ENCODE measurements around the gene MBOAT7.
"Not testable (repeated sequence)": the region's sequence is repeated elsewhere in the genome, so short reads cannot be mapped to it uniquely, and the experiment has no call there.

MBOAT7 gene

DNA sequence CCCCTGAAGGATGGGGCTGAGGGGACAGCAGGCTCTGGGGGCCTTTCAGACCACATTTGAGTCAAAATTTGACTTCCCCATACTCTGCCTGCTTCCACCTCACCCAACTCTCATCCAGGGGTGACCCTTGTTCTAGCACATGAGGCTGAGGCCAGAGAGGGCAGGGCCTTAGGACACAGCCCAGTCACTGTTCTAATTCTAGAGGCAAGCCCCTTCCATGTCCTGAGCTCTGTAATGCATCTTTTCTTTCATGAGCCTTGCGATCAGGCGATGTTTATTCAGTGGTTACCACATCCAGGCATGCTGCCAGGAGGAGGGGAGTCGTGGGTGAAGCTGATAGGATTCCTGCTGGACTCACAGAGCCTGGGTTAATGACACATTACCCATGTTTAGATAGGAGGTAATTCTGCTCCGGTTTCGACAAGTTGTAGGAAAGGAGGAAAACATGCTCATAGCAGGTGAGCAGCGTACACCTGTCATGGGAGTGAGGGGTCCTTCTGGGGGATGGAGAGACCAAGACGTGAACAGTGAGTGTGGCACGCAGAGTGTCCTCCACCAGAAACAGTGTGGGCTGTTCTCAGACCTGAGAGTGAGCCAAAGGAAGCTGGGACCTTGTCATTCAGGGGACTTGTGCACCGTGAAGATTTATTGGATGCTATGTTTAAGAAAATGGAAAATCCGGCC lies 20.6 kb upstream of the MBOAT7 start:
- POLR2A ChIA-PET = interaction anchor here (1.1 to 5.7 kb wide), 2 partner anchors 10 to 21 kb away, joined by 3 to 30 read pairs; partner anchors contain the start of genes MBOAT7 and RPS9
- no peak for TF ChIP-seq CTCF (IDR thresholded peaks at IDR 0.05; ENCODE audit: control extremely low read depth, extremely low read depth, low read depth, missing control alignments)
- DNase-seq (ENCODE audit: extremely low spot score) = no peak
- CTCF ChIA-PET = interaction anchor here (1.6 kb wide), 1 partner anchor 21 kb away, joined by 4 read pairs; no protein-coding TSS in a partner anchor

DNA sequence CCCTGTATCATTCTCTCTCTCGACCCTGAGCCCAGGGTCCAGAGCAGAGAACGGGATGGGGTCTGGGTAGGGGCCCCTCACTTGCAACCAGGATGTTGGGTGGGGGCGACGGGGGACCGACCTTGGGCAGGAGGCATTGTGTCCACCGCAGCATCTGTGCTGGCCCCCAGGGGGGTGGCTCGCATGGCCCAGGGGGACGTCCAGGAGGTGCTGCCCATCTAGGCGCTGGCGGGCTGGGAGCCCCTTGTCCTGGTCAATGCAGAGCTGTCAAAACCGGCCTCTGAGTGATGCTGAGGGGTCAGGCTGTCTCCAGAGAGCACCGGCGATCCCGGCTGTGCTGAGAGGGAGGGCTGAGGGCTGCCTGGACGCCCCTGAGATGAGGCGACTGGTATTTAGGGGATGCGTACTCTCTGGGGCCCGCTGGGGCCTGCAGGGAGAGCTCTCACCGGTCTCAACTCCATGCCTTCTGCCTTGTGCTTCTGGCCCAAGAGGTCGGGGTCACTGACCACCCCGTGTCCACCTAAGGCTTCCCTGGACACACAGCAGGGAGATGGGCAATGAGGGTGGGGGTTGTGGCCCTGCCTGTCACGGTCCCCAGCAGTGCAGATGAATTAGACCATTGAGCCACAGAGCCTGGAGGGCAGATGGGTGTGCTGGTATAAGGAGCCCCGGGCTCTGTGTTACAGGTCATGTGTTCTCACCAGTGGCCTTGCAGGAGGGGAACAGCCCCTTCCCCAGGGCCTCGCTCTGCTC lies 19.9 kb upstream of the MBOAT7 start:
- ChIA-PET POLR2A (interaction anchor here (1.1 to 5.7 kb wide), 4 partner anchors 9 to 20 kb away, joined by 3 to 30 read pairs (median 8); partner anchors contain the start of genes MBOAT7, RPS9 and TSEN34), CTCF (interaction anchor here (1.0 kb wide), 1 partner anchor 182 kb away, joined by 3 read pairs; no protein-coding TSS in a partner anchor)
- no peak for DNase-seq (ENCODE audit: extremely low spot score)
- TF ChIP-seq CTCF (IDR thresholded peaks at IDR 0.05; ENCODE audit: control extremely low read depth, extremely low read depth, low read depth, missing control alignments) = no peak

DNA sequence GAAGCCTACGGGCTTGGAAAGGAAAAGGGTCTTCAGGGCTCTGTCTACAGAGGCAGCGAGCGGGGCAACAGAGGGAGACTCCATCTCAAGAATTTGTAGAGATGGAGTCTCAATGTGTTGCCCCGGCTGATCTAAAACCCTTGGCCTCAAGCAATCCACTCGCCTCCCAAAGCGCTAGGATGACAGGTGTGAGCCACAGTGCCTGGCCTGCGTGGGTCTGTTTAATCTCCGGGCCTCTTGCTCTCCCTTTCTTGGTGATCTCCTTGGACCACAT lies 19.3 kb upstream of the MBOAT7 start:
- ChIA-PET CTCF (interaction anchor here (1.0 to 1.2 kb wide), 2 partner anchors 12 to 182 kb away, joined by 3 read pairs; no protein-coding TSS in a partner anchor), POLR2A (interaction anchor here (0.7 to 5.7 kb wide), 4 partner anchors 8 to 35 kb away, joined by 4 to 30 read pairs (median 8); partner anchors contain the start of genes MBOAT7, RPS9, TMC4 and TSEN34)
- TF ChIP-seq CTCF (IDR thresholded peaks at IDR 0.05; ENCODE audit: control extremely low read depth, extremely low read depth, low read depth, missing control alignments) = no peak
- DNase-seq (ENCODE audit: extremely low spot score) = no peak

- ChIA-PET CTCF (interaction anchor here (1.0 to 1.2 kb wide), 3 partner anchors 11 to 183 kb away, joined by 3 read pairs; no protein-coding TSS in a partner anchor), POLR2A (interaction anchor here (0.7 to 5.7 kb wide), 4 partner anchors 8 to 35 kb away, joined by 4 to 30 read pairs (median 8); partner anchors contain the start of genes MBOAT7, RPS9, TMC4 and TSEN34)
- no peak for TF ChIP-seq CTCF (IDR thresholded peaks at IDR 0.05; ENCODE audit: control extremely low read depth, extremely low read depth, low read depth, missing control alignments)
- DNase-seq (ENCODE audit: extremely low spot score) = peak; percentile 66
Observed at GRCh38 chr19:54207983-54208783, 18.8 kb upstream of the MBOAT7 start.

GRCh38 chr19:54207676-54207982 lies 18.2 kb upstream of the MBOAT7 start:
- DNase-seq (ENCODE audit: extremely low spot score) = no peak
- TF ChIP-seq CTCF (IDR thresholded peaks at IDR 0.05; ENCODE audit: control extremely low read depth, extremely low read depth, low read depth, missing control alignments) = no peak
- ChIA-PET POLR2A (interaction anchor here (1.6 to 5.7 kb wide), 2 partner anchors 16 to 18 kb away, joined by 11 to 30 read pairs; partner anchors contain the start of genes MBOAT7 and TSEN34), CTCF (interaction anchor here (1.2 to 1.6 kb wide), 3 partner anchors 11 to 48 kb away, joined by 3 to 5 read pairs (median 3); partner anchors contain the start of gene LENG1)

DNA sequence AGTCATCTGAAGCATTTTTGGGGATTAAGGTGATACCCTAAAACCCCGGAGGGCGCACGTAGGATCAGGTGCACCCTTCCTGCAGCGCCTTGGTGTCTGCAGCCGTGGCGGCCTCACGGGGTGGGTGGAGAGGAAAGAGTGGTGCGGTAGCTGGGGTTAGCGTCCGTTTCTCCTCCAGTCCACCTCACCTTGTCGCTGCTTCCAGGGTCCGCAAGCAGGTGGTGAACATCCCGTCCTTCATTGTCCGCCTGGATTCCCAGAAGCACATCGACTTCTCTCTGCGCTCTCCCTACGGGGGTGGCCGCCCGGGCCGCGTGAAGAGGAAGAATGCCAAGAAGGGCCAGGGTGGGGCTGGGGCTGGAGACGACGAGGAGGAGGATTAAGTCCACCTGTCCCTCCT lies 17.8 kb upstream of the MBOAT7 start:
- DNase-seq (ENCODE audit: extremely low spot score) = not testable (repeated sequence)
- ChIA-PET POLR2A (interaction anchor here (1.6 to 5.7 kb wide), 2 partner anchors 16 to 18 kb away, joined by 11 to 30 read pairs; partner anchors contain the start of genes MBOAT7 and TSEN34), CTCF (interaction anchor here (1.6 to 3.1 kb wide), 2 partner anchors 47 to 59 kb away, joined by 5 to 8 read pairs; partner anchors contain the start of gene LENG1)

Measured in GM10248 (cell line).